Peyer's patch (tissue), 4 donors: ENCODE measurements around the gene MINDY4. TPM values are rescaled to one million over a fixed set of nuclear protein-coding genes. Genes with fewer than 3 reads are reported as not detected.

Source experiments
- DNase-seq, 3 donors: peaks; one replicate each; pipeline ENCODE4 v3.0.0-alpha.2; 2017 to 2019
- H3K27ac ChIP-seq, 4 donors: fragments of 200-600 bp; sonication (generic); one replicate each; pipeline ENCODE4 v1.5.1; 2016 to 2019
- H3K27me3 ChIP-seq, 2 donors: fragments of 200-600 bp; sonication (generic); one replicate each; pipeline ENCODE4 v1.5.1; 2019
- H3K36me3 ChIP-seq, 3 donors: fragments of 200-600 bp; sonication (generic); one replicate each; pipeline ENCODE4 v1.5.1; 2016 to 2019
- H3K4me1 ChIP-seq, 4 donors: fragments of 200-600 bp; sonication (generic); one replicate each; pipeline ENCODE4 v1.5.1; 2016 to 2019
- H3K4me3 ChIP-seq, 4 donors: fragments of 200-600 bp; sonication (generic); 1 replicate in 3 of 4; 2 replicates in 1 of 4; pipeline ENCODE4 v1.5.1; 2016 to 2019; ENCODE audit warnings: mild to moderate bottlenecking in 1 of 4
- H3K9me3 ChIP-seq, 4 donors: fragments of 200-600 bp; sonication (generic); one replicate each; pipeline ENCODE4 v1.5.1; 2016 to 2019; ENCODE audit warnings: mild to moderate bottlenecking in 1 of 4
- POLR2A ChIP-seq, 2 donors: fragments of 450-650 bp; IDR thresholded peaks; one replicate each; pipeline ENCODE4 v1.5.1; 2017; ENCODE audit warnings: antibody characterized with exemption in 2 of 2, mild to moderate bottlenecking in 2 of 2, moderate library complexity in 2 of 2
- total RNA-seq, 4 donors: library from RNA; depleted of rRNA; stranded (reverse); fragments of >200 nt; gene quantifications; one replicate each; pipeline ENCODE4 v1.1.0, GENCODE V29; 2016
- TF ChIP-seq, protein P1 (sequence below), 6 experiments: fragments of 450-650 bp in 4 of 6; fragments of 200-600 bp in 2 of 6; sonication (generic) in 1 of 6; IDR thresholded peaks; one replicate each; pipeline ENCODE4 v1.5.1; 2017 to 2019; ENCODE audit warnings: antibody characterized with exemption in 6 of 6, mild to moderate bottlenecking in 3 of 6, moderate library complexity in 1 of 6

Gene MINDY4
- total RNA-seq, 4 donors from 2014 or later, result 3.9 to 19.8 (median 6.8) TPM

DNA sequence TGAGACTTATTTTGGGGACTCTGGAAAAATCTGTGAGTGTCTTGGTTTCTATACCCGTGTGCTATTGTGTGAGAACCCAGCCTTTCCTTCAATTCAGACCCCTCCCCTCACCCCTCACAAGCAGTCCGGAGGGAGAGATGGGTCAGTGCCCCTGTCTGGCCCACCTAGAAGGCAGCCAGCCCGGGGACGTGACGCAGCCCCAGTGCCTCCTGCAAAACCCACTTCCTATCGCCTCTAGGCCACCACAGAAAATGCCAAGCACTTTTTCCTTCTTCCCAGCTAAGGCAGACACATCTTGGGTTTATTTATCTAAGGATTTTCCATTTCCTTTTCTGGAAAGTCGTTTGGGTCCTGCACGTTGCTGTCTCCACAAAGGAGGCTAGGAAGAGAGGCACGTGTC lies 128.8 kb downstream of the MINDY4 start:
- peaks cover 0 to 17% (median 0%) of the 10 kb centered on the region in 4 donors for H3K4me1 ChIP-seq
- no peaks in the 10 kb centered on the region for H3K9me3 ChIP-seq
- H3K27me3 ChIP-seq, result no peaks in the 10 kb centered on the region
- no peak for TF ChIP-seq POLR2A (IDR thresholded peaks at IDR 0.05)
- TF ChIP-seq, protein P1, sequence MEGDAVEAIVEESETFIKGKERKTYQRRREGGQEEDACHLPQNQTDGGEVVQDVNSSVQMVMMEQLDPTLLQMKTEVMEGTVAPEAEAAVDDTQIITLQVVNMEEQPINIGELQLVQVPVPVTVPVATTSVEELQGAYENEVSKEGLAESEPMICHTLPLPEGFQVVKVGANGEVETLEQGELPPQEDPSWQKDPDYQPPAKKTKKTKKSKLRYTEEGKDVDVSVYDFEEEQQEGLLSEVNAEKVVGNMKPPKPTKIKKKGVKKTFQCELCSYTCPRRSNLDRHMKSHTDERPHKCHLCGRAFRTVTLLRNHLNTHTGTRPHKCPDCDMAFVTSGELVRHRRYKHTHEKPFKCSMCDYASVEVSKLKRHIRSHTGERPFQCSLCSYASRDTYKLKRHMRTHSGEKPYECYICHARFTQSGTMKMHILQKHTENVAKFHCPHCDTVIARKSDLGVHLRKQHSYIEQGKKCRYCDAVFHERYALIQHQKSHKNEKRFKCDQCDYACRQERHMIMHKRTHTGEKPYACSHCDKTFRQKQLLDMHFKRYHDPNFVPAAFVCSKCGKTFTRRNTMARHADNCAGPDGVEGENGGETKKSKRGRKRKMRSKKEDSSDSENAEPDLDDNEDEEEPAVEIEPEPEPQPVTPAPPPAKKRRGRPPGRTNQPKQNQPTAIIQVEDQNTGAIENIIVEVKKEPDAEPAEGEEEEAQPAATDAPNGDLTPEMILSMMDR (IDR thresholded peaks at IDR 0.05), result no peak
- H3K4me3 ChIP-seq, result no peak overlapping the region
- no peaks in the 10 kb centered on the region for H3K36me3 ChIP-seq
- DNase-seq, result no peak
- H3K27ac ChIP-seq, result no peak overlapping the region

- no peak overlapping the region for H3K27ac ChIP-seq
Observed at GRCh38 chr7:30900803-30901362, 129.7 kb downstream of the MINDY4 start.

DNA sequence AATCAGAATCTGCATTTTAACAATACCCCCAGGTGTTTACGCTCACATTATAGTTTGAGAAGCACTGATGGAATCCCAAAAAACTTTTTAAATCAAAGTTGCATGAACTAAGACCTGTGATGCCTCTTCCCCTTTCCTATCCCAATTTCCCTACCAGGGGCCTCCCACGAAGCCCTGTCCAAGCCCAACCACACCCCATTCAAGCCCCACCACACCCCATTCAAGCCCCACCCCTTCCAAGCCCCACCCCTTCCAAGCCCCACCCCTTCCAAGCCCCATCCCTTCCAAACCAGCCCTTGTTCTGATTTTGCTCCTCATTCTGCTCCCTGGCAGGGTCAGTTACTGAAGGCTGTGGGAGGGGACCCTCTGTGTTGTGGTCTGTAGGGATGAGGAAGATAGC lies 130.6 kb downstream of the MINDY4 start:
- Histone ChIP-seq H3K9me3 (no peaks in the 10 kb centered on the region), H3K36me3 (no peaks in the 10 kb centered on the region), H3K4me1 (peaks cover 0 to 29% (median 0%) of the 10 kb centered on the region in 4 donors), H3K4me3 (no peak overlapping the region), H3K27ac (no peak overlapping the region), H3K27me3 (no peaks in the 10 kb centered on the region)
- TF ChIP-seq, protein P1 (IDR thresholded peaks at IDR 0.05), result no peak
- no peak for TF ChIP-seq POLR2A (IDR thresholded peaks at IDR 0.05)
- DNase-seq, result no peak

More at GRCh38 chr7:30900803-30901362, 129.7 kb downstream of the MINDY4 start:
- no peaks in the 10 kb centered on the region for H3K9me3 ChIP-seq
- TF ChIP-seq, protein P1 (IDR thresholded peaks at IDR 0.05), result no peak
- TF ChIP-seq POLR2A (IDR thresholded peaks at IDR 0.05), result no peak
- H3K36me3 ChIP-seq, result no peaks in the 10 kb centered on the region
- H3K27me3 ChIP-seq, result no peaks in the 10 kb centered on the region
- H3K4me1 ChIP-seq, result peaks cover 0 to 25% (median 0%) of the 10 kb centered on the region in 4 donors
- no peak for DNase-seq
- H3K4me3 ChIP-seq, result no peak overlapping the region

DNA sequence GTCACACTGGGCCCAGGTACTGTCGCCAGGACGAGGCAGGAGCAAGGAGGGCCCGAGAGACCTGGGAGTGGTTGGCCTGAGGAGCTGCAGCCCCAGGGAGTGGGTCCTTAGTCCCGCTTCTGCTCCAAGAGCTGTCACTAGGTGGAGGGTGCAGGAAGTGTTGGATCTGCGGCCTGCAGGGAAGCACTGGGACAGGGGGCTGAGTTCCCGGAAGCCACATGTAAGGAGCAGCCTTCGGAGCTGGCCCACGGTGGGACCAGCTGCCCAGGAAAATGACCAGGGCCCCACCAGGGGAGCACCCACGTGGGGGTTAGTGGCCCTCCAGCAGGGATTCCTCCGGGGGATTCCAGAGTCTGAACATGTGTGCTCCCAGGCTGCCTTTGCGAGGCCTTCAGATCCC lies 131.2 kb downstream of the MINDY4 start:
- DNase-seq, result no peak
- Histone ChIP-seq H3K4me3 (no peak overlapping the region), H3K9me3 (no peaks in the 10 kb centered on the region), H3K27me3 (no peaks in the 10 kb centered on the region), H3K36me3 (no peaks in the 10 kb centered on the region), H3K27ac (no peak overlapping the region), H3K4me1 (peaks cover 0 to 26% (median 0%) of the 10 kb centered on the region in 4 donors)
- TF ChIP-seq, protein P1 (IDR thresholded peaks at IDR 0.05), result no peak
- no peak for TF ChIP-seq POLR2A (IDR thresholded peaks at IDR 0.05)

GRCh38 chr7:30903146-30903545 lies 131.9 kb downstream of the MINDY4 start:
- no peak overlapping the region for H3K4me3 ChIP-seq
- no peaks in the 10 kb centered on the region for H3K27me3 ChIP-seq
- no peak for TF ChIP-seq POLR2A (IDR thresholded peaks at IDR 0.05)
- TF ChIP-seq, protein P1 (IDR thresholded peaks at IDR 0.05), result no peak
- no peak for DNase-seq
- peaks cover 0 to 24% (median 0%) of the 10 kb centered on the region in 4 donors for H3K4me1 ChIP-seq
- no peaks in the 10 kb centered on the region for H3K9me3 ChIP-seq
- no peaks in the 10 kb centered on the region for H3K36me3 ChIP-seq
- H3K27ac ChIP-seq, result no peak overlapping the region
